NCI-H345 (cell line): Measurements from ENCODE around the gene GPR180.
"Not testable (repeated sequence)": the region's sequence is repeated elsewhere in the genome, so short reads cannot be mapped to it uniquely, and the experiment has no call there.

Experiments used
- DNase-seq: peaks from one replicate; lab custom pipeline; 2025; lab: John Stamatoyannopoulos, UW

The GPR180 gene

GRCh38 chr13:94596575-94596971 is 5.1 kb upstream of the GPR180 start:
- no peak for DNase-seq

- DNase-seq: no peak
Observed at GRCh38 chr13:94598281-94598680, 3.4 kb upstream of the GPR180 start.

DNA sequence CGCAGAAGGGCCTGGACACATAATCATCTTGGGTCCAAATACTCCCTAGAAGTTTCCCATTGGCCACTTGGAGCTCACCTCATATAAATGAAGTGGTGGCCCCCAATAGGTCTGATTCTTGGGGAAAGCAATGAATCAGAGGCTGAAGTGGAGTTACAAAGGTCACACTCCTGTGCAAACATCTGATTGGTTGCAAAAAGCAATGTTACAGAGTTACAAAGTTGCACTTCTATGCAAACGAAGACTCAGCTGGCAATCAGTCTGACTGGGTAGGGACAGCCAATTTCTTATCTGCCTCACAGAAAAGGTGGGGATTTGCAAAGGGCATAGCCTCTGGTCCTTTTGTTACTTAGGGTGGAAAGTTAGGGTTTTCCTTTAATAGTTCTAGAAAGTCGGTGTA is 1.8 kb upstream of the GPR180 start:
- DNase-seq: no peak

GRCh38 chr13:94602467-94602866 is 810 bp downstream of the GPR180 start:
- no peak for DNase-seq

DNA sequence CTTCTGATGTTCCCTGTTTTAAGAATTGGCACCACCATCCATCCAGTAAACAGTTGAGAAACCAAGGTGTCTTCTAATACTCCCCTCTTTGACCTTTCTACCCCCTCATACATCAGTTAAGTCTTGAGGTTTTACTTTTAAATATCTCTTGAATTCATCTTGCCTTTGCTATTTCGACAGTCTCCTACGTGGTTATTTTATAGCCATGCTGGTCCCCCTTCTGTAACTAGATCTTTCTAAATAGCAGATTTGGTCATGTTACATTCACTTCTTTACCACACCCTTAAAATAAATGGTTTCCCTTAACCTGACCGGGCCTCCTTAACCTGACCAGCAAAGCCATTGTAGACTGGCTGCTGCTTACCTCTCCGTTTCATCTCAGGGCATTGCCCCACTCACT is 5.4 kb downstream of the GPR180 start:
- DNase-seq: no peak

DNA sequence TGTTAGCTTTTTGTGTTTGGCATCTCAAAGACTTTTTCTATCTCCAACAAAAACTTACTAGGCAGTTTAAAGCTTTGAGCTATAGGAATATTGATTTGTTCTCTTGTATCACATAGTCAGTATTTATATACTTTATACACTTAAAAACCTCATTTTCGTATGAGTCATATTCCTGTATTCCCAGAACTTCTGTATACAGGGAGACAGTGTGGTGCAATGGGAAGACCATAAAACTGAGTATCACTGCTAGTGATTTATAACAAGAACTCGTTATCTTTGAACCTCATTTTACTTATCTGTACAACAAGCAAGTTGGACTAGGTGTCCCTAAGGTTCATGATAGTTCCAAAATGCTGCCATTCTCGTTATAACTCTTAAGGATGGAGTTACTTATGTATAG is 6.3 kb downstream of the GPR180 start:
- no peak for DNase-seq

GRCh38 chr13:94608586-94608985 is 6.9 kb downstream of the GPR180 start:
- no peak for DNase-seq

DNA sequence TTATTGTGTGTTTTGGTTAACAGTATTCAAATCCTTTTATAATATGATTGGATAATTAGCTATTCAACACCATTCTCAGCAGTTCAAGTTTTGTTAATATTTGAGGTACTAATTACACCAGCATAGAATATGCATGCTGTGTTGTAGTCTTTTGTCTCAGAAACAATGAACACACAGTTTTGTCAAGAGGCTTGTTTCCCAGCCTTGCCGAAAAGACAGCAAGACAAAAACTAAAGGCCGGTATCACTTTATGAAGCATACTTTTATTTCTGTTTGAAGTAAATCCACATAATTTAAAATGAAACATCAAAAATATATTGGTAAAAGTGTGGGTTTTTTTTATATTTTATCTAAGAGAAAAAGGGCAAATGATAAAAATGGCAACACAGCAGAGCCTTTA is 7.5 kb downstream of the GPR180 start:
- DNase-seq: no peak

DNA sequence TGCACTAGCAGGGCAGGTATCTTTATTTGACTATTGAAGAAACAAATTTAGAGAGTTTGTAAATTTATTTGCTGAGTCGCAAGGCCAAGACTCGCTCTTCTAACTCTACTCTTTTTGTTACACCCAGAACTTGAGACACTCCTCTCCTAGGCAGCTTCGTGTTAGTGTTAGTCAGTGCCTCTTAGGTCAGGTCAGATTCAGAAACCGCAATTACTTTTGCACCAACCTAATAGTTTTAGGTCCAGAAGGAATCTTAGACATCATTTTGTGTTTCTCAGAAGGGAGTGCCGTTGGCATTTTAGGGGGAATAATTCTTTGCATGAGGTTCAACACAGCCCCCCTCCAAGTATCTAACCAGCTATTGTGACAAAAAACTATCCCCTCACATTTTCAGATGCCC is 8.8 kb downstream of the GPR180 start:
- no peak for DNase-seq

DNA sequence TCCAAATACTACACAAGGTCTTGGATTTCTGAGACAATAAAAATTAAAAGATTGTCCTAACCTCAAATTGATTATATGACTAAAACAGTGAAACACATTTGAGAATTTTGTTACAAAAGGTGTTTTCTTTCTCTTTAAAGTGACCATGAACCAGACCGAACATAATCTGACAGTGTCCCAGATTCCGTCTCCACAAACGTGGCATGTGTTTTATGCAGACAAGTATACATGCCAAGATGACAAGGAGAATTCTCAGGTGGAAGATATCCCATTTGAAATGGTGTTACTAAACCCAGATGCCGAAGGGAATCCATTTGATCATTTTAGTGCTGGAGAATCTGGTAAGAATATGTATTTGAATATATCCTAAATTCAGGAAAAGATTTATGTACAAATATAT is 10.4 kb downstream of the GPR180 start:
- DNase-seq: no peak

- DNase-seq: no peak
Observed at GRCh38 chr13:94613051-94613450, 11.4 kb downstream of the GPR180 start.

- DNase-seq: peak; percentile 37
Observed at GRCh38 chr13:94617389-94618000, 15.8 kb downstream of the GPR180 start.

- DNase-seq: peak; percentile 64
Observed at GRCh38 chr13:94620286-94620896, 18.7 kb downstream of the GPR180 start.

GRCh38 chr13:94622344-94622743 is 20.7 kb downstream of the GPR180 start:
- DNase-seq: no peak

GRCh38 chr13:94623316-94623715 is 21.7 kb downstream of the GPR180 start:
- DNase-seq: no peak

GRCh38 chr13:94630858-94631257 is 29.2 kb downstream of the GPR180 start:
- DNase-seq: no peak

GRCh38 chr13:94632226-94632980 is 30.7 kb downstream of the GPR180 start:
- no peak for DNase-seq

GRCh38 chr13:94636096-94636495 is 34.4 kb downstream of the GPR180 start:
- not testable (repeated sequence) for DNase-seq

GRCh38 chr13:94636942-94637578 is 35.4 kb downstream of the GPR180 start:
- DNase-seq: no peak

GRCh38 chr13:94637677-94638076 is 36.0 kb downstream of the GPR180 start:
- DNase-seq: not testable (repeated sequence)

DNA sequence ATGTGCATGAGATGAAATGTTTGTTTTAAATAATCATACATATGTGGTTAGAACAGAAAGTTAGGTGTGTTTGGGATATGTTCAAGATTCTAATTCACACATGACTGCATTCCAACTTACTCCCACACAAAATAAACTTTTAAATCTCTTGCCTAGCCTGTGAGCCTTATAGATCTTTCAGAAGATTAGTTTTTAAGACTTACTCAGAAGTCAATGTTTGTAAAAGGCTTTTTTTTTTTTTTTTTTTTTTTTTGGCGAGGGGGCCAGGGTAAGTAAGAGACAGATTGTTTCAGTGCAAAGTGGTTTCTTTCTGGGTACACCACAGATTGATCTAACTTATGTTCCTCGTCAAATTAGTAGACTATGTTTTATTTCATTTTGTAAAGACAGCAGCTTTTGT is 39.1 kb downstream of the GPR180 start:
- no peak for DNase-seq

GRCh38 chr13:94641409-94641941 is 39.8 kb downstream of the GPR180 start:
- peak; percentile 86 for DNase-seq

DNA sequence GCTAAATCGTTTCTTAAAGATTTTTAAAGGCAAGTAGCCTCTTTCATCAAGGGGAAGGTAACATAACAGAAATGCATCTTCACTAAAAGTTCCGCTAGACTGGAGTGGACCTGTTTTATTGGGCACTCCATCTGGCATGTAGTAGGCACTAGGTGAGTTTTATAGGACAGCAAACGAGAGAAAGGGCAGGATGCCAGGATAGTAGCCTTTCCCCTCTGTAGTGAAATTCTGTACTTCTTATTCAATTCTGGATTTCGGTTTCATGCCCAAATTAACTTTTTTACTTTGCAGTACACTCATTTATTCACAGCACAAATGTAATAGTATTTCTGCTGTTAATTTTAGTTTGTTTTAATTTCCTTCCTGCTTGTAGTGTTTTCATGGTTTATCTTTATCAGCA is 45.2 kb downstream of the GPR180 start:
- no peak for DNase-seq
